Stimulated activated CD8-positive, alpha-beta memory T cell treated with anti-CD3 and anti-CD28 coated beads, Interleukin-4, amount 100 ng/mL, for 24 hours (primary cell): ENCODE measurements around the gene FBXL3.

Source experiments
- DNase-seq: peaks from one replicate; pipeline ENCODE4 v3.0.0-alpha.2; 2020; ENCODE audit warnings: low read depth

Gene FBXL3

GRCh38 chr13:77026861-77027621 is at the start of gene FBXL3:
Gene FBXL3, minus strand, starts transcription at chr13:77027159. Its CDS starts 5,299 bp downstream, at chr13:77021860.
- peak; percentile 66 for DNase-seq

- no peak for DNase-seq
Observed at GRCh38 chr13:77067519-77067918, 40.6 kb upstream of the FBXL3 start.

GRCh38 chr13:77065461-77066147 is 38.6 kb upstream of the FBXL3 start:
- no peak for DNase-seq

- no peak for DNase-seq
Observed at GRCh38 chr13:77062097-77062496, 35.1 kb upstream of the FBXL3 start.

GRCh38 chr13:77061362-77061761 is 34.4 kb upstream of the FBXL3 start:
- no peak for DNase-seq

- DNase-seq: no peak
Observed at GRCh38 chr13:77056886-77057285, 29.9 kb upstream of the FBXL3 start.

GRCh38 chr13:77056382-77056781 is 29.4 kb upstream of the FBXL3 start:
- no peak for DNase-seq

- no peak for DNase-seq
Observed at GRCh38 chr13:77055158-77055557, 28.2 kb upstream of the FBXL3 start.

- no peak for DNase-seq
Observed at GRCh38 chr13:77053192-77053591, 26.2 kb upstream of the FBXL3 start.

GRCh38 chr13:77048681-77049080 is 21.7 kb upstream of the FBXL3 start:
- DNase-seq: no peak

- no peak for DNase-seq
Observed at GRCh38 chr13:77047649-77048343, 20.8 kb upstream of the FBXL3 start.

GRCh38 chr13:77042566-77043177 is 15.7 kb upstream of the FBXL3 start:
- no peak for DNase-seq

- no peak for DNase-seq
Observed at GRCh38 chr13:77040835-77041234, 13.9 kb upstream of the FBXL3 start.

GRCh38 chr13:77040076-77040475 is 13.1 kb upstream of the FBXL3 start:
- DNase-seq: no peak

GRCh38 chr13:77038907-77039480 is 12.0 kb upstream of the FBXL3 start:
- no peak for DNase-seq

GRCh38 chr13:77036279-77036678 is 9.3 kb upstream of the FBXL3 start:
- no peak for DNase-seq

- DNase-seq: no peak
Observed at GRCh38 chr13:77034881-77035280, 7.9 kb upstream of the FBXL3 start.

GRCh38 chr13:77033717-77034302 is 6.9 kb upstream of the FBXL3 start:
- no peak for DNase-seq

GRCh38 chr13:77031656-77032243 is 4.8 kb upstream of the FBXL3 start:
- no peak for DNase-seq

- DNase-seq: no peak
Observed at GRCh38 chr13:77029436-77029835, 2.5 kb upstream of the FBXL3 start.

- no peak for DNase-seq
Observed at GRCh38 chr13:77028202-77028601, 1.2 kb upstream of the FBXL3 start.
